ENCODE measurements around the gene ZBTB4.
A peak's percentile ranks its signal among the peaks of the same experiment; 100 is the strongest.

ZBTB4 gene, protein sequence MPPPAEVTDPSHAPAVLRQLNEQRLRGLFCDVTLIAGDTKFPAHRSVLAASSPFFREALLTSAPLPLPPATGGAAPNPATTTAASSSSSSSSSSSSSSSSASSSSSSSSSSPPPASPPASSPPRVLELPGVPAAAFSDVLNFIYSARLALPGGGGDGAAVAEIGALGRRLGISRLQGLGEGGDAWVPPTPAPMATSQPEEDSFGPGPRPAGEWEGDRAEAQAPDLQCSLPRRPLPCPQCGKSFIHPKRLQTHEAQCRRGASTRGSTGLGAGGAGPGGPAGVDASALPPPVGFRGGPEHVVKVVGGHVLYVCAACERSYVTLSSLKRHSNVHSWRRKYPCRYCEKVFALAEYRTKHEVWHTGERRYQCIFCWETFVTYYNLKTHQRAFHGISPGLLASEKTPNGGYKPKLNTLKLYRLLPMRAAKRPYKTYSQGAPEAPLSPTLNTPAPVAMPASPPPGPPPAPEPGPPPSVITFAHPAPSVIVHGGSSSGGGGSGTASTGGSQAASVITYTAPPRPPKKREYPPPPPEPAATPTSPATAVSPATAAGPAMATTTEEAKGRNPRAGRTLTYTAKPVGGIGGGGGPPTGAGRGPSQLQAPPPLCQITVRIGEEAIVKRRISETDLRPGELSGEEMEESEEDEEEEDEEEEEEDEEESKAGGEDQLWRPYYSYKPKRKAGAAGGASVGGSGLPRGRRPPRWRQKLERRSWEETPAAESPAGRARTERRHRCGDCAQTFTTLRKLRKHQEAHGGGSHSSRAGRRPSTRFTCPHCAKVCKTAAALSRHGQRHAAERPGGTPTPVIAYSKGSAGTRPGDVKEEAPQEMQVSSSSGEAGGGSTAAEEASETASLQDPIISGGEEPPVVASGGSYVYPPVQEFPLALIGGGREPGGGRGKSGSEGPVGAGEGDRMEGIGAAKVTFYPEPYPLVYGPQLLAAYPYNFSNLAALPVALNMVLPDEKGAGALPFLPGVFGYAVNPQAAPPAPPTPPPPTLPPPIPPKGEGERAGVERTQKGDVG

DNA sequence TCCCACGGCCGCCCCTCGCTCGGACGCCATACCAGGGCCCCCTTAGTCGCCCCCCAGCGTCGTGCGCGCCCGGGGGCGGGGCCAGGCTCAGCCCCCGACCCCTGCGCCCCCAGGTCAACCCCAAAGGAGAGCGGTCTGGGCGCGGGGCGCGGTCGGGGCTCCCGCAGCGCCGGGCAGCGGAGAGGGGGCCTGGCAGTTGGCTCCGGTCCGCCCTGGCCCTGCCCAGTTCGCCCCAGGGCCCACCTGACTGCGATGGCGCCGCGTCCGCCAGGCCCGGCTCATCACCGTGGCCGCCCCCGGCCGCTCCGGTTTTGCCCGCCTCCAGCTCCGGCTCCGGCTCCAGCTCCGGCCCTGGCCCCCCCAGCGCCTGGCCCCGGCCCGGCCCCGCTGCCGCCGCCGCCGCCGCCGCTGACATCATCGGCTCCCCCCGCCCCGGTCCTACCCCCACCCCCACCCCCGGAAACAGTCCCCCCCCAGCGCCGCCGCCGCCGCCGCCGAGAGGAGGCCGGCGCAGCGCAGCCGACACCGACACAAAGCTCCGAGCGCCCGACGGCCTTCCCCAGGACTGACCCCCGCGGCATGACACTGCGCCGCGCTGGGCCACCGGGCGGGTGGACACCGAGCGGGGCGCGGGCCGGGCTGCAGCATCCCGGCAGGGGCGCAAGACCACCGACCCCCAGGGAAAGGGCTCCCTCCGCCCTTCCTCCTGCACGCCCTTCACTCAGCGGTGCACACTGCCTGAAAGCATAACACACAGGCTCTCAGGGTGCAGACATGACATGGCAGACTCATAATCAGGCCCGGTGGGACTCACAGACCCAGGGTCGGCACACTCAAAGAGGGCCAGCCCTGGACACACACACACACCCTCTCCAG, at the start of gene ZBTB4:
Gene ZBTB4, minus strand, starts transcription at position 419 of the 876 bp plus-strand sequence. CDS start 12,830 bp downstream, outside the sequence.
- no peak for DNase-seq (ENCODE audit: low read depth, low spot score)
- Histone ChIP-seq H3K9me3 (ENCODE audit: insufficient read depth, low read length) (no peaks in the 10 kb centered on the region), H3K4me3 (ENCODE audit: insufficient read length, low read depth) (peak within 1 kb of the TSS; percentile 55), H3K9ac (ENCODE audit: insufficient read length, low read depth) (peak within 1 kb of the TSS; percentile 82), H3K36me3 (ENCODE audit: insufficient read depth, insufficient read length, low read length) (peaks cover 2% of the 10 kb centered on the region), H3K4me1 (ENCODE audit: insufficient read depth, insufficient read length) (peaks cover 18% of the 10 kb centered on the region), H3K27me3 (ENCODE audit: insufficient read depth, insufficient read length) (no peaks in the 10 kb centered on the region)
- TF ChIP-seq ZNF274 (IDR thresholded peaks at IDR 0.05; ENCODE audit: low read depth, low read length) (no peak), SUZ12 (IDR thresholded peaks at IDR 0.05; ENCODE audit: extremely low read depth, insufficient read depth, insufficient read length) (no peak), YY1 (IDR thresholded peaks at IDR 0.05; ENCODE audit: insufficient read depth, insufficient read length) (no peak)

DNA sequence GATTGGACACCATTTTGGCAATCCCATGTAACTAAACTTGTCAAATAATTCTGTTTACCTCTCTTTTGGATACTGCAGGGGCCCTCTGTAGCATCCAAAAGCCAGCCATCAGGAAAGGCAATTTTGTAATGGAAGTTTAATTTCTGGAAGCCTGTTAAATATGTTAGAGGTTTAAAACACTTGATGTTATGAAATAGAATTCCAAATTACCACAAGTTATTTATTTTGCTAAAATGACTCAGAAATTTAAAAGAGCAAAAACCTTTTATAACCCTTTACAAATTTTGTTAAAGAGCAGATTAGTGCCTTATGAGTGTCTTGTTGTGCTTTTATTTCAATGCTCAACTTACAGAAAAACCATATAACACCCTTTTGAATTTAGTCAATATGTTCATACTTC, 49.4 kb upstream of the ZBTB4 start:
- Histone ChIP-seq H3K36me3 (ENCODE audit: insufficient read depth, insufficient read length, low read length) (no peaks in the 10 kb centered on the region), H3K4me3 (ENCODE audit: insufficient read length, low read depth) (no peak overlapping the region), H3K27me3 (ENCODE audit: insufficient read depth, insufficient read length) (no peaks in the 10 kb centered on the region), H3K9ac (ENCODE audit: insufficient read length, low read depth) (no peak overlapping the region), H3K4me1 (ENCODE audit: insufficient read depth, insufficient read length) (no peaks in the 10 kb centered on the region), H3K9me3 (ENCODE audit: insufficient read depth, low read length) (peaks cover 26% of the 10 kb centered on the region; the same call in 1 of the 2 replicates)
- DNase-seq (ENCODE audit: low read depth, low spot score): no peak
- no peak for TF ChIP-seq YY1 (IDR thresholded peaks at IDR 0.05; ENCODE audit: insufficient read depth, insufficient read length)
- TF ChIP-seq SUZ12 (IDR thresholded peaks at IDR 0.05; ENCODE audit: extremely low read depth, insufficient read depth, insufficient read length): no peak
- TF ChIP-seq ZNF274 (IDR thresholded peaks at IDR 0.05; ENCODE audit: low read depth, low read length): no peak

GRCh38 chr17:7523033-7523432, 43.6 kb upstream of the ZBTB4 start:
- H3K9ac ChIP-seq (ENCODE audit: insufficient read length, low read depth): no peak overlapping the region
- peaks cover 13% of the 10 kb centered on the region; the same call in 1 of the 2 replicates for H3K9me3 ChIP-seq (ENCODE audit: insufficient read depth, low read length)
- H3K36me3 ChIP-seq (ENCODE audit: insufficient read depth, insufficient read length, low read length): no peaks in the 10 kb centered on the region
- DNase-seq (ENCODE audit: low read depth, low spot score): peak; percentile 25
- H3K4me1 ChIP-seq (ENCODE audit: insufficient read depth, insufficient read length): no peaks in the 10 kb centered on the region
- TF ChIP-seq ZNF274 (IDR thresholded peaks at IDR 0.05; ENCODE audit: low read depth, low read length) (no peak), SUZ12 (IDR thresholded peaks at IDR 0.05; ENCODE audit: extremely low read depth, insufficient read depth, insufficient read length) (no peak), YY1 (IDR thresholded peaks at IDR 0.05; ENCODE audit: insufficient read depth, insufficient read length) (no peak)
- no peaks in the 10 kb centered on the region for H3K27me3 ChIP-seq (ENCODE audit: insufficient read depth, insufficient read length)
- no peak overlapping the region for H3K4me3 ChIP-seq (ENCODE audit: insufficient read length, low read depth)

GRCh38 chr17:7515911-7516610, 36.6 kb upstream of the ZBTB4 start:
- H3K9me3 ChIP-seq (ENCODE audit: insufficient read depth, low read length): no peaks in the 10 kb centered on the region
- no peaks in the 10 kb centered on the region for H3K4me1 ChIP-seq (ENCODE audit: insufficient read depth, insufficient read length)
- DNase-seq (ENCODE audit: low read depth, low spot score): no peak
- TF ChIP-seq YY1 (IDR thresholded peaks at IDR 0.05; ENCODE audit: insufficient read depth, insufficient read length): no peak
- TF ChIP-seq ZNF274 (IDR thresholded peaks at IDR 0.05; ENCODE audit: low read depth, low read length): no peak
- no peak for TF ChIP-seq SUZ12 (IDR thresholded peaks at IDR 0.05; ENCODE audit: extremely low read depth, insufficient read depth, insufficient read length)
- no peak overlapping the region for H3K4me3 ChIP-seq (ENCODE audit: insufficient read length, low read depth)
- no peak overlapping the region for H3K9ac ChIP-seq (ENCODE audit: insufficient read length, low read depth)
- H3K36me3 ChIP-seq (ENCODE audit: insufficient read depth, insufficient read length, low read length): peaks cover 43% of the 10 kb centered on the region
- H3K27me3 ChIP-seq (ENCODE audit: insufficient read depth, insufficient read length): no peaks in the 10 kb centered on the region

GRCh38 chr17:7513850-7514419, 34.5 kb upstream of the ZBTB4 start:
- H3K9me3 ChIP-seq (ENCODE audit: insufficient read depth, low read length): no peaks in the 10 kb centered on the region
- no peak for DNase-seq (ENCODE audit: low read depth, low spot score)
- H3K4me1 ChIP-seq (ENCODE audit: insufficient read depth, insufficient read length): no peaks in the 10 kb centered on the region
- H3K36me3 ChIP-seq (ENCODE audit: insufficient read depth, insufficient read length, low read length): peaks cover 63% of the 10 kb centered on the region
- H3K4me3 ChIP-seq (ENCODE audit: insufficient read length, low read depth): no peak overlapping the region
- H3K9ac ChIP-seq (ENCODE audit: insufficient read length, low read depth): no peak overlapping the region
- H3K27me3 ChIP-seq (ENCODE audit: insufficient read depth, insufficient read length): no peaks in the 10 kb centered on the region
- TF ChIP-seq SUZ12 (IDR thresholded peaks at IDR 0.05; ENCODE audit: extremely low read depth, insufficient read depth, insufficient read length): no peak
- TF ChIP-seq ZNF274 (IDR thresholded peaks at IDR 0.05; ENCODE audit: low read depth, low read length): no peak
- no peak for TF ChIP-seq YY1 (IDR thresholded peaks at IDR 0.05; ENCODE audit: insufficient read depth, insufficient read length)
